Activated T-cell treated with anti-CD3 and anti-CD28 coated beads, Interleukin-2, amount 50 U/mL, for 48 hours (primary cell): ENCODE results near the gene TM4SF1.

Experiments
- DNase-seq, 2 experiments: peaks; one replicate each; pipeline ENCODE4 v3.0.0-alpha.2; 2020

TM4SF1 gene

GRCh38 chr3:149377408-149378364 lies at the start of gene TM4SF1:
TSS of gene TM4SF1 (minus strand) at chr3:149377649. CDS start at chr3:149377547, 102 bp downstream.
- DNase-seq = no peak

- no peak for DNase-seq
Measured at GRCh38 chr3:149426325-149426724, 48.9 kb upstream of the TM4SF1 start.

GRCh38 chr3:149424918-149425317 lies 47.5 kb upstream of the TM4SF1 start:
- no peak for DNase-seq

- no peak for DNase-seq
Measured at GRCh38 chr3:149421764-149422163, 44.3 kb upstream of the TM4SF1 start.

GRCh38 chr3:149419816-149420215 lies 42.4 kb upstream of the TM4SF1 start:
- no peak for DNase-seq

- DNase-seq = no peak
Measured at GRCh38 chr3:149417727-149418126, 40.3 kb upstream of the TM4SF1 start.

- no peak for DNase-seq
Measured at GRCh38 chr3:149417174-149417573, 39.7 kb upstream of the TM4SF1 start.

GRCh38 chr3:149415484-149415883 lies 38.0 kb upstream of the TM4SF1 start:
- no peak for DNase-seq

GRCh38 chr3:149414557-149415231 lies 37.2 kb upstream of the TM4SF1 start:
- no peak for DNase-seq

- no peak for DNase-seq
Measured at GRCh38 chr3:149411583-149411982, 34.1 kb upstream of the TM4SF1 start.

- DNase-seq = no peak
Measured at GRCh38 chr3:149409351-149409750, 31.9 kb upstream of the TM4SF1 start.

- DNase-seq = no peak
Measured at GRCh38 chr3:149407898-149408297, 30.4 kb upstream of the TM4SF1 start.

GRCh38 chr3:149406244-149406752 lies 28.8 kb upstream of the TM4SF1 start:
- no peak for DNase-seq

GRCh38 chr3:149403443-149403842 lies 26.0 kb upstream of the TM4SF1 start:
- DNase-seq = no peak

- DNase-seq = no peak
Measured at GRCh38 chr3:149402481-149402880, 25.0 kb upstream of the TM4SF1 start.

- DNase-seq = no peak
Measured at GRCh38 chr3:149401926-149402310, 24.5 kb upstream of the TM4SF1 start.

GRCh38 chr3:149401212-149401925 lies 23.9 kb upstream of the TM4SF1 start:
- no peak for DNase-seq

GRCh38 chr3:149400645-149401044 lies 23.2 kb upstream of the TM4SF1 start:
- DNase-seq = no peak

GRCh38 chr3:149398296-149398695 lies 20.8 kb upstream of the TM4SF1 start:
- DNase-seq = no peak

GRCh38 chr3:149397528-149397927 lies 20.1 kb upstream of the TM4SF1 start:
- no peak for DNase-seq

- no peak for DNase-seq
Measured at GRCh38 chr3:149396476-149396875, 19.0 kb upstream of the TM4SF1 start.

GRCh38 chr3:149395107-149396089 lies 17.9 kb upstream of the TM4SF1 start:
- DNase-seq = no peak
